Mesothelial cell of epicardium (in vitro differentiated cells): ENCODE data around the gene FAHD2A. TPM values are rescaled to one million over a fixed set of nuclear protein-coding genes. Genes with fewer than 3 reads are reported as not detected.
"Not testable (repeated sequence)": the region's sequence is repeated elsewhere in the genome, so short reads cannot be mapped to it uniquely, and the experiment has no call there.

Experiments
- DNase-seq, 2 experiments: peaks; one replicate each; pipeline ENCODE4 v3.0.0; 2021; ENCODE audit warnings: low spot score in 2 of 2; ENCODE audit not compliant: unreplicated experiment in 2 of 2
- H3K27ac Mint-ChIP-seq: 2 replicates; pipeline ENCODE4 v1.8.0; 2021; ENCODE audit warnings: mixed read lengths
- H3K27me3 Mint-ChIP-seq: 2 replicates; pipeline ENCODE4 v1.8.0; 2021; ENCODE audit warnings: low read depth, mixed read lengths
- H3K36me3 Mint-ChIP-seq: 2 replicates; pipeline ENCODE4 v1.8.0; 2021; ENCODE audit warnings: mixed read lengths
- H3K4me1 Mint-ChIP-seq: 2 replicates; pipeline ENCODE4 v1.8.0; 2021; ENCODE audit warnings: mixed read lengths
- H3K4me3 Mint-ChIP-seq: 2 replicates; pipeline ENCODE4 v1.8.0; 2021; ENCODE audit warnings: mild to moderate bottlenecking, moderate library complexity, mixed read lengths
- H3K9me3 Mint-ChIP-seq: 2 replicates; pipeline ENCODE4 v1.8.0; 2021; ENCODE audit warnings: mixed read lengths
- CTCF ChIP-seq: fragments of 200-600 bp; sonication (generic); IDR thresholded peaks from one replicate; pipeline ENCODE4 v1.5.0; 2021; ENCODE audit warnings: antibody characterized with exemption; ENCODE audit not compliant: unreplicated experiment
- total RNA-seq: library from RNA; stranded (reverse); gene quantifications from 3 replicates; pipeline ENCODE4 v1.2.1, GENCODE V29; 2021

FAHD2A gene
- 43.3 to 45.2 TPM (median 43.5 TPM) in 3 replicates for total RNA-seq

- H3K36me3 Mint-ChIP-seq = peaks cover 4% of the 10 kb centered on the region
- TF ChIP-seq CTCF = no peak
- DNase-seq = peak; percentile 90 to 98
- peak within 1 kb of the TSS; percentile 99 for H3K27ac Mint-ChIP-seq
- H3K4me3 Mint-ChIP-seq = peak within 1 kb of the TSS; percentile 100
- H3K9me3 Mint-ChIP-seq = no peaks in the 10 kb centered on the region
- H3K4me1 Mint-ChIP-seq = peaks cover 19% of the 10 kb centered on the region
- no peaks in the 10 kb centered on the region for H3K27me3 Mint-ChIP-seq
Measured at GRCh38 chr2:95402370-95403203, at the start of gene FAHD2A. FAHD2A (plus strand) TSS chr2:95402708; CDS start chr2:95405559, 2,851 bp downstream.

- H3K27me3 Mint-ChIP-seq = peaks cover 62% of the 10 kb centered on the region
Measured at GRCh38 chr2:95353055-95353575, 49.4 kb upstream of the FAHD2A start.

GRCh38 chr2:95353613-95354468 lies 48.7 kb upstream of the FAHD2A start:
- H3K27ac Mint-ChIP-seq = no peak overlapping the region
- TF ChIP-seq CTCF = no peak
- no peaks in the 10 kb centered on the region for H3K4me1 Mint-ChIP-seq
- no peaks in the 10 kb centered on the region for H3K36me3 Mint-ChIP-seq
- no peak for DNase-seq
- H3K9me3 Mint-ChIP-seq = no peaks in the 10 kb centered on the region
- H3K4me3 Mint-ChIP-seq = no peak overlapping the region
- peaks cover 59% of the 10 kb centered on the region for H3K27me3 Mint-ChIP-seq

More at GRCh38 chr2:95353055-95353575, 49.4 kb upstream of the FAHD2A start:
- H3K4me3 Mint-ChIP-seq = no peak overlapping the region
- TF ChIP-seq CTCF = no peak
- peak in 1 of 2 experiments; percentile 22 for DNase-seq
- no peaks in the 10 kb centered on the region for H3K36me3 Mint-ChIP-seq
- no peaks in the 10 kb centered on the region for H3K9me3 Mint-ChIP-seq
- H3K4me1 Mint-ChIP-seq = no peaks in the 10 kb centered on the region
- H3K27ac Mint-ChIP-seq = no peak overlapping the region

- Mint-ChIP-seq H3K9me3 (no peaks in the 10 kb centered on the region), H3K27ac (no peak overlapping the region), H3K4me1 (no peaks in the 10 kb centered on the region), H3K4me3 (no peak overlapping the region), H3K27me3 (peaks cover 58% of the 10 kb centered on the region), H3K36me3 (no peaks in the 10 kb centered on the region)
- no peak for DNase-seq
- TF ChIP-seq CTCF = no peak
Measured at GRCh38 chr2:95354469-95354901, 48.0 kb upstream of the FAHD2A start.

- Mint-ChIP-seq H3K27ac (no peak overlapping the region), H3K36me3 (no peaks in the 10 kb centered on the region), H3K9me3 (no peaks in the 10 kb centered on the region), H3K4me1 (no peaks in the 10 kb centered on the region), H3K27me3 (peaks cover 56% of the 10 kb centered on the region), H3K4me3 (no peak overlapping the region)
- no peak for TF ChIP-seq CTCF
- DNase-seq = peak in 1 of 2 experiments; percentile 24
Measured at GRCh38 chr2:95354925-95355324, 47.6 kb upstream of the FAHD2A start.

GRCh38 chr2:95355486-95355885 lies 47.0 kb upstream of the FAHD2A start:
- H3K4me3 Mint-ChIP-seq, H3K9me3 Mint-ChIP-seq, H3K36me3 Mint-ChIP-seq, H3K4me1 Mint-ChIP-seq, H3K27ac Mint-ChIP-seq, DNase-seq: not testable (repeated sequence)
- peaks cover 56% of the 10 kb centered on the region for H3K27me3 Mint-ChIP-seq
